HCEC 1CT (cell line): Measurements from ENCODE around the gene NDUFV2.

Experiments used
- DNase-seq: peaks from one replicate; pipeline ENCODE4 v3.0.0-alpha.2; 2017

NDUFV2 gene

GRCh38 chr18:9120796-9121195, 18.3 kb downstream of the NDUFV2 start:
- no peak for DNase-seq

GRCh38 chr18:9123520-9123919, 21.0 kb downstream of the NDUFV2 start:
- DNase-seq: no peak

- no peak for DNase-seq
Measured at GRCh38 chr18:9124824-9125223, 22.3 kb downstream of the NDUFV2 start.

- DNase-seq: no peak
Measured at GRCh38 chr18:9126337-9126736, 23.8 kb downstream of the NDUFV2 start.

- DNase-seq: no peak
Measured at GRCh38 chr18:9130195-9130594, 27.7 kb downstream of the NDUFV2 start.

GRCh38 chr18:9130806-9131205, 28.3 kb downstream of the NDUFV2 start:
- DNase-seq: peak; percentile 50

- DNase-seq: no peak
Measured at GRCh38 chr18:9132628-9133027, 30.1 kb downstream of the NDUFV2 start.

GRCh38 chr18:9133225-9133624, 30.7 kb downstream of the NDUFV2 start:
- DNase-seq: no peak

GRCh38 chr18:9135081-9135911, 32.8 kb downstream of the NDUFV2 start:
- no peak for DNase-seq

- peak; percentile 15 for DNase-seq
Measured at GRCh38 chr18:9135912-9136314, 33.4 kb downstream of the NDUFV2 start.

- peak; percentile 96 for DNase-seq
Measured at GRCh38 chr18:9136315-9137155, 34.0 kb downstream of the NDUFV2 start, which contains the start of gene ANKRD12. TSS of gene ANKRD12 (plus strand) at chr18:9136781. CDS start at chr18:9182433, 45,652 bp downstream.

- DNase-seq: peak; percentile 89
Measured at GRCh38 chr18:9137168-9138066, 34.9 kb downstream of the NDUFV2 start.

GRCh38 chr18:9139400-9140039, 37.0 kb downstream of the NDUFV2 start:
- DNase-seq: peak; percentile 6

- no peak for DNase-seq
Measured at GRCh38 chr18:9140381-9140780, 37.9 kb downstream of the NDUFV2 start.

GRCh38 chr18:9140984-9141383, 38.5 kb downstream of the NDUFV2 start:
- DNase-seq: no peak

- DNase-seq: no peak
Measured at GRCh38 chr18:9146224-9146623, 43.7 kb downstream of the NDUFV2 start.

- DNase-seq: peak; percentile 81
Measured at GRCh38 chr18:9147440-9148202, 45.1 kb downstream of the NDUFV2 start.

GRCh38 chr18:9148203-9148552, 45.7 kb downstream of the NDUFV2 start:
- DNase-seq: no peak

- DNase-seq: no peak
Measured at GRCh38 chr18:9150121-9150520, 47.6 kb downstream of the NDUFV2 start.

- no peak for DNase-seq
Measured at GRCh38 chr18:9153256-9153655, 50.8 kb downstream of the NDUFV2 start.

GRCh38 chr18:9156604-9157249, 54.2 kb downstream of the NDUFV2 start:
- DNase-seq: no peak
